ACC112 (cell line): Measurements from ENCODE around the gene TH.
"Not testable (repeated sequence)": the region's sequence is repeated elsewhere in the genome, so short reads cannot be mapped to it uniquely, and the experiment has no call there.

ENCODE experiments used
- H2AFZ ChIP-seq: fragments of 200-600 bp; sonication (generic); one replicate; pipeline ENCODE4 v1.6.0; 2017; ENCODE audit warnings: antibody characterized with exemption, low read length; ENCODE audit not compliant: unreplicated experiment
- H3K27ac ChIP-seq: fragments of 200-600 bp; sonication (generic); 2 replicates; pipeline ENCODE4 v1.5.1; 2014; ENCODE audit warnings: low read depth, mild to moderate bottlenecking, antibody characterized with exemption, low read length, moderate library complexity
- H3K27me3 ChIP-seq: fragments of 200-600 bp; sonication (generic); 2 replicates; pipeline ENCODE4 v1.6.1; 2014; ENCODE audit warnings: mild to moderate bottlenecking, antibody characterized with exemption, low read length, moderate library complexity, mixed read lengths; ENCODE audit not compliant: insufficient read depth
- H3K36me3 ChIP-seq: fragments of 200-600 bp; sonication (generic); 2 replicates; pipeline ENCODE4 v1.6.1; 2016; ENCODE audit warnings: mild to moderate bottlenecking, antibody characterized with exemption, low read length, moderate library complexity, mixed read lengths; ENCODE audit not compliant: insufficient read depth
- H3K4me1 ChIP-seq: fragments of 200-600 bp; sonication (generic); one replicate; pipeline ENCODE4 v1.6.1; 2016; ENCODE audit warnings: low read length, mixed read lengths; ENCODE audit not compliant: insufficient read depth, unreplicated experiment, control insufficient read depth
- H3K4me3 ChIP-seq: fragments of 200-600 bp; sonication (generic); 2 replicates; pipeline ENCODE4 v1.5.1; 2014; ENCODE audit warnings: mild to moderate bottlenecking, low read depth, low read length
- H3K79me2 ChIP-seq: fragments of 200-600 bp; sonication (generic); one replicate; pipeline ENCODE4 v1.6.0; 2016; ENCODE audit warnings: low read length; ENCODE audit not compliant: control insufficient read depth, unreplicated experiment, insufficient read depth

TH gene

GRCh38 chr11:2124736-2125484 is 46.7 kb downstream of the TH start:
- H2AFZ ChIP-seq: not testable (repeated sequence)

GRCh38 chr11:2123628-2123960 is 48.0 kb downstream of the TH start:
- Histone ChIP-seq H3K27ac (no peak overlapping the region), H2AFZ (no peak overlapping the region), H3K36me3 (no peaks in the 10 kb centered on the region), H3K4me1 (no peaks in the 10 kb centered on the region), H3K79me2 (no peaks in the 10 kb centered on the region), H3K27me3 (peaks cover 14% of the 10 kb centered on the region; the same call in 1 of the 2 replicates), H3K4me3 (no peak overlapping the region)

More at GRCh38 chr11:2124736-2125484, 46.7 kb downstream of the TH start:
- not testable (repeated sequence) for H3K79me2 ChIP-seq, H3K36me3 ChIP-seq, H3K27ac ChIP-seq, H3K4me1 ChIP-seq, H3K4me3 ChIP-seq, H3K27me3 ChIP-seq

GRCh38 chr11:2122907-2123627 is 48.5 kb downstream of the TH start:
- Histone ChIP-seq H3K4me1 (no peaks in the 10 kb centered on the region), H3K36me3 (no peaks in the 10 kb centered on the region), H2AFZ (no peak overlapping the region), H3K27me3 (peaks cover 19% of the 10 kb centered on the region), H3K4me3 (no peak overlapping the region), H3K27ac (no peak overlapping the region), H3K79me2 (no peaks in the 10 kb centered on the region)

DNA sequence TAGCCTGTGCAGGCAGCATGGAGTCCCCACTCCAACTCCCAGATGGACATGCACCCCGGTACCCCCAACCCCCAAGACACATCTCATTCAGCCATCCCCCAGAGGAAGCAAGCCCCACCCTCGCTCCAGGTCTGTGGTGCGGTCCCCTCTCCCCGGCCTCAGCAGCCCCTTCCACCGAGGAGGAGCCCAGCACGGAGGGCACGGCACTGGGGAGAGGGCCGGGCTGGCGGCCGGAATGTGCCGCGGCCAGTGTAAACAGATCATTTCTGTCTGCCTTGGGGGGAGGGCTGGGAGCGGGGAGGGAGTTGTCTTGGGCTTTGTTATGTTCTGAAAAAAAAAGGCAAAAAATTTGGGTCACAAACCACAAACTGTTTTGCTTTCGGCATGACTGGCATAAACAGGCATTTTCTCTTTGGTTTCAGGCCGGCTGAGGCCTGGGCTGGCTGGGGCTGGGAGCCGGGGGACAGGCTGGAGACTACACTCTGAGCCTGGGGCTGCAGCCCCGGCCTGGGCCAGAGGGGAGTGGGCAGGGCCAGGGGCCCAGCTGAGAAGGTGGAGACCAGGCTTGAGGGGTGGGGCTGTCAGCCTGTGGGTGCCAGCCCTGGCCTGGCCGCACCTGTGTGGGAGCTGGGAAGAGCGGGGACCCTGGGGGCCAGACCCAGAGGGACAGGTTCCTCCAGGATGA is 49.3 kb downstream of the TH start:
- no peak overlapping the region for H3K4me3 ChIP-seq
- no peak overlapping the region for H3K27ac ChIP-seq
- peaks cover 26% of the 10 kb centered on the region for H3K27me3 ChIP-seq
- no peaks in the 10 kb centered on the region for H3K79me2 ChIP-seq
- H3K36me3 ChIP-seq: no peaks in the 10 kb centered on the region
- H2AFZ ChIP-seq: no peak overlapping the region
- H3K4me1 ChIP-seq: no peaks in the 10 kb centered on the region

DNA sequence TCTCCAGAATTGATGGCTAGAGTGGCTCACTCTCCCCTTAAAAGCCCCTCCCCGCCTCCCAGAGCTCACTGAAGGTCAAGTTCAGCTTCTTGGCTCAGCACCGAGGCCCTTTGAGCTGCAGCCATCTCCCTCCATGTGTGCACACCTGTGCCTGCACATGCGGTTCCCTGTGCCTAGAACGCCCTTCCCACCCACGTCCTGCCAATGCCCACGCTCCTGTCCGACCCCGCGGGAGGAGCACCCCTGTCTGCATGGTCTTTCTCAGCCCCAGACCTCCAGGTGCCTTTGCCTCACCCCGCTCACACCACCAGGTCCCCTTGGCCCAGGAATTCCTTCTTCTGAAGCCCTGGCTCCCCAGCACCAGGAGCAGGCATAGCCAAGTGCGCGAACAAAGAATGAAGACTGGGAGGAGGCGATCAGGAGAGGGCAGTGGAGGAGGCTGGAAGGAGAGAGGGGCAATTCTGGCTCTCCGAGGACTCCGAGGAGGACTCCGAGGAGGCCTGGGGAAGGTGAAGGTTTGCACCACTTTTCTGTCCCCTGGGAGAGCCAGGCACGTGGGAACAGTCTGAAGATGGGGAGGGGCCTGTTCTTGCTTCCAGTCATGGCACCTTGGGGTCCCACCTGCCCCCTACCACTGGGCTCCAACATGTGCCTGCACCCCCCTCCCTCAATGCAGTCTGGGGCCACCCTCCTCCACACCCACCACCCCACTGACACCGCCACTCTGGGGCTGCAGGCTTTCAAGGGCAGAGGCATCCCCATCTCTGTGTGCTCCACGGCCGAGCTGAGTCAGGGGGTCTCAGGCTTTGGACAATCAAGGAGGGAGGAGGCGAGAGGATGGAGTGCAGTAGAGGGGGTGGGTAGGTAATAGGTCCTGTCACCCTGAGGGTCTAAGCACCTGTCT is 50.1 kb downstream of the TH start:
- no peaks in the 10 kb centered on the region for H3K4me1 ChIP-seq
- no peak overlapping the region for H2AFZ ChIP-seq
- H3K79me2 ChIP-seq: no peaks in the 10 kb centered on the region
- no peak overlapping the region for H3K4me3 ChIP-seq
- H3K27ac ChIP-seq: no peak overlapping the region
- H3K36me3 ChIP-seq: no peaks in the 10 kb centered on the region
- peaks cover 28% of the 10 kb centered on the region for H3K27me3 ChIP-seq

DNA sequence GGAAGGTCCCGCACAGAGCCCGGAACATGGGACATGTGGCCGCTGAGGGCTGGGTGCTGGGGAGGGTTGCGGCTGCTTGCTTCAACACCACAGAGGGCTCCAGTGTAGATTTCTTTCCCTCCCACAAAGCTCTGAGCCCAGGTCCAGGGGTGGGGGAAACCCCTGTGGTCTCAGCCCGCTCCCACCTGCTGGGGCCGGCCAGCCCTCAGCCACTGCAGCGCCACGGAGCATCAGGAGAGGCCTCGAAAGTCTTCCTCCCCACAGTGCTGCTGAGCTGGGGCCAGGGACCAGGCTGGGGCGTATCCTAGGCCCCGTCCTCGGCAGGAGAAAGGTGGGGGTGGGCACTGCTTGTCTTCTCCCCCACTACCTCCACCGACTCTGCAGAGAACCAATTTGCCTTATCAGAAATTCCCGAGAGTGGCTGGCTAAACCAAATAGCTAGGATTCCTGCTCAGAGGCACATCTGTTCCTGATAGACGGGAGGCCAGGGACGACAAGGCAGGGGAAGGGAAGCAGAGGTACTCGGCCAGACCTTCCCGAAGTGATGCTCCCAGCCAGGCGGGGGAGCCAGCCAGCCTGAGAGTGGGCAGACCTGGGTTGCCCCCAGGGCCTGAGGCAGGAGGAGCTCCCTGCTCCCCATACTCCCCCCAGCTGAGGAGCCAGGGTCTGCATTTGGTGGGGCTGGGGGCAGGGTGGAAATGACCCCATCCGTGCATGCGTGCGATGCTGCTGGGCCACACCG is 51.1 kb downstream of the TH start:
- no peaks in the 10 kb centered on the region for H3K79me2 ChIP-seq
- H3K4me3 ChIP-seq: no peak overlapping the region
- H3K36me3 ChIP-seq: no peaks in the 10 kb centered on the region
- H3K27ac ChIP-seq: no peak overlapping the region
- H3K4me1 ChIP-seq: no peaks in the 10 kb centered on the region
- H3K27me3 ChIP-seq: peaks cover 34% of the 10 kb centered on the region
- H2AFZ ChIP-seq: no peak overlapping the region

- Histone ChIP-seq H3K79me2 (no peaks in the 10 kb centered on the region), H3K36me3 (no peaks in the 10 kb centered on the region), H2AFZ (no peak overlapping the region), H3K4me1 (no peaks in the 10 kb centered on the region), H3K4me3 (no peak overlapping the region), H3K27ac (no peak overlapping the region), H3K27me3 (peaks cover 46% of the 10 kb centered on the region)
Measured at GRCh38 chr11:2118677-2119076, 52.9 kb downstream of the TH start.

- Histone ChIP-seq H3K27me3 (peaks cover 54% of the 10 kb centered on the region), H3K27ac (no peak overlapping the region), H3K4me3 (no peak overlapping the region), H3K36me3 (no peaks in the 10 kb centered on the region), H2AFZ (no peak overlapping the region), H3K4me1 (no peaks in the 10 kb centered on the region), H3K79me2 (no peaks in the 10 kb centered on the region)
Measured at GRCh38 chr11:2116680-2117079, 54.9 kb downstream of the TH start.

DNA sequence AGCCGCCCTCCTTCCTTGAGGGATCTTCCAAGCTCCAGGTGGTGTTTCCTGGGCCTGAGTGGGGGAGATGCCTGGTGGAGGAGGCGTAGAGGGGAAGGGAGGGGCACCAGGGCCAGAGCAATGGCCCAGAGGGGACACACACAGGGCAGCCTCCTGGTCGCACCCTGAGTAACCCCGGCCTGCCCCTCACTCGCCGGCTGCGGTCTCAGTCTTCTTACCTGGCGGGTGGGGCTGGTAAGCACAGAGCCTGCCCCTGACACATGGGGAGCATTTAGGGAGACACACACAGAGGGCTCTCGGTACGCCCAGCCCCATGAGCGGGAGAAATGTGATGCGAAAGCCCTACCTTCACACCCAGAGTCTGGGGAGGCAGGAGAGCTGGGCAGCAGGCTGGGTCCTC is 56.3 kb downstream of the TH start:
- Histone ChIP-seq H2AFZ (no peak overlapping the region), H3K4me1 (no peaks in the 10 kb centered on the region), H3K36me3 (no peaks in the 10 kb centered on the region), H3K4me3 (no peak overlapping the region), H3K27me3 (peaks cover 48% of the 10 kb centered on the region), H3K27ac (no peak overlapping the region), H3K79me2 (no peaks in the 10 kb centered on the region)
